G401 (cell line): Measurements from ENCODE around the gene RGS6. TPM values are rescaled to one million over a fixed set of nuclear protein-coding genes. Genes with fewer than 3 reads are reported as not detected.
A peak's percentile ranks its signal among the peaks of the same experiment; 100 is the strongest.

Experiments used
- DNase-seq: peaks from one replicate; pipeline ENCODE4 v3.0.0-alpha.2; 2015; ENCODE audit warnings: low spot score
- in situ Hi-C: cut with HindIII; loops from 2 replicates; pipeline ENCODE4 v1.10.0; 2016; ENCODE audit warnings: low sequenced_read_pairs, mixed read lengths
- total RNA-seq: library from RNA; depleted of rRNA; stranded (reverse); fragments of >200 nt; shearing (Covaris generic); gene quantifications from 2 replicates; pipeline ENCODE4 v1.2.3, GENCODE V29; 2014

Gene RGS6
- total RNA-seq, 1 experiment from 2014 or later: not detected

GRCh38 chr14:72546344-72547016, 614.3 kb downstream of the RGS6 start:
- in situ Hi-C loops: no loop called here
- DNase-seq: peak; percentile 66

- in situ Hi-C loops: no loop called here
- DNase-seq: no peak
Observed at GRCh38 chr14:72547999-72548398, 615.8 kb downstream of the RGS6 start.

DNA sequence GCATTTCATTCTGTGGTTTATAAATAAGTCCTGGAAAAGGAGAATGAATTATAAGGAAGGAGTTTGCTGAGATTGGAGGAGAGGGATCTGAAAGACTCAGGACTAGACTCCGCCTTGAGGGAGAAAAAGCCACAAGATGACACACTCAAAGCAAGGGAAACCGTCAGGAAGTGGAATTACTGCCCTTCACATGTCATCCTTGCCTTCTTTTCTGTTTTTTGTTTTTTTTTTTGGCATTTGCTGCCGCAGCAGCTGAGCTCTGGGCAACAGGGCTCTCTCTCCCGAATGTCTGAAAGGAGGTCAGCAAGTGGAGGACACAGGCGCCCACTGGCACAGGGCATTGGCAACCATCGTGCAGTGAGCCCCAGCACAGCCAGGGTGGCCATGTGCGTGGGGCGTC, 616.8 kb downstream of the RGS6 start:
- in situ Hi-C loops: no loop called here
- DNase-seq: peak; percentile 73

GRCh38 chr14:72549854-72550253, 617.6 kb downstream of the RGS6 start:
- no peak for DNase-seq
- in situ Hi-C loops: no loop called here

GRCh38 chr14:72550513-72550912, 618.3 kb downstream of the RGS6 start:
- DNase-seq: no peak
- in situ Hi-C loops: no loop called here

GRCh38 chr14:72552236-72552635, 620.0 kb downstream of the RGS6 start:
- DNase-seq: no peak
- in situ Hi-C loops: no loop called here

GRCh38 chr14:72553161-72553560, 620.9 kb downstream of the RGS6 start:
- in situ Hi-C loops: no loop called here
- DNase-seq: no peak

DNA sequence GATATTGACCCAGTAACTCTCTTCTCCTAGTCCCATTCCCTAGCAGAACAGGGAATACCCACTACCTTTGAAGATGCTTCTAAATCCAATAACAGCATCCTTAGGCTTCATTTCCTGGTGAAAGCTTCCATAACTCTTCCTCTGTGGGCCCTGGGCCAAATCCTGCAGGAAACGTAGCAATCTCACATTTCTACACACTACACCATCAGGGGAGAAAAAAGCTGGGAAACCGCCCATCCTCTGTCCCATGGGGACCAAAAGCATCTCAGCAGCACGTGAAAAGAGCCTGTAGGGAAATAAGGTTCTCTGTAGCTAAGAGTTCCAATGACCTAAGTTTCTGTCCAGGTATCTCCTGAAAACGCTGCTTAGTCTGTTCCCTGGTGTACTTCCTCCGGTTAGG, 621.4 kb downstream of the RGS6 start:
- in situ Hi-C loops: no loop called here
- DNase-seq: no peak

GRCh38 chr14:72554401-72554800, 622.2 kb downstream of the RGS6 start:
- in situ Hi-C loops: no loop called here
- peak; percentile 96 for DNase-seq

- in situ Hi-C loops: no loop called here
- peak; percentile 64 for DNase-seq
Observed at GRCh38 chr14:72554994-72555608, 622.9 kb downstream of the RGS6 start.

DNA sequence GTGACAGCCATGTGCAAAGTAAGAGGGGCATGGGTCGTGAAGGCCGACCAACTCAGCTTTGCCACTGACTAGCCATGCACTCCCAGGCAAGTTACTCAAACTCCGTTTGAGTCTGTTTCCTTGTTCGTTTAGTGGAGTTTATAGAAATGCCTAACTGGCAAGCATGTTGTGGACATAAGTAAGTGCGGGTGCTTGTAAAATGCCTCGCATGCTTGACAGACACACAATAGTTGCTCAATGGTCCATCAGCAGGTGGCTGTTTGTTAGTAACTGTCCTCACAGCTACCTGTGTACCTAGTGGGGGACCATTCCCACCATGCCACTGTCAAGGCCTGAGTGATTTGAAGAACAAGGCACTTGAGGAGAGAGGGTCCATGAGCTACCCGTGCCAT, 623.4 kb downstream of the RGS6 start:
- in situ Hi-C loops: no loop called here
- no peak for DNase-seq

GRCh38 chr14:72557671-72558070, 625.4 kb downstream of the RGS6 start:
- no peak for DNase-seq
- in situ Hi-C loops: no loop called here

DNA sequence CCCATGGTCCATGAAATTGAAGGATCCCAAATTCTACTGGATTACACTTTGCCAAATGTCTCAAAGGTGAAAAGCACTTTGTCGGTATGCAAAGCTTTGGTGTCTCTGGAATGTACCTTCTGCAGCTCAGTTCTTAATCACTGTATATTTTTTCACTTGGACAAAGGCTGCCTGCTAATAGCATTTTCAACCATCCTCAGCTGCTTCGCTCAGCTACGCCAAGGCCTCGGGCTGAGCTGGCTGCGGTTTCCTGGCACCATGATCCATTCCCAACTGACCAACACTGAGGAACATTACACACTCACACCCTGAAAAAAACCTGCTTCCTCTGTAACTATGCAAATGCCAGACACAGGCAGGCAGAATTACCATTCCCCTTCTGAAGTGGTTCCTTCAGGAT, 626.5 kb downstream of the RGS6 start:
- DNase-seq: peak; percentile 92
- in situ Hi-C loops: no loop called here

GRCh38 chr14:72559202-72559601, 627.0 kb downstream of the RGS6 start:
- no peak for DNase-seq
- in situ Hi-C loops: no loop called here

DNA sequence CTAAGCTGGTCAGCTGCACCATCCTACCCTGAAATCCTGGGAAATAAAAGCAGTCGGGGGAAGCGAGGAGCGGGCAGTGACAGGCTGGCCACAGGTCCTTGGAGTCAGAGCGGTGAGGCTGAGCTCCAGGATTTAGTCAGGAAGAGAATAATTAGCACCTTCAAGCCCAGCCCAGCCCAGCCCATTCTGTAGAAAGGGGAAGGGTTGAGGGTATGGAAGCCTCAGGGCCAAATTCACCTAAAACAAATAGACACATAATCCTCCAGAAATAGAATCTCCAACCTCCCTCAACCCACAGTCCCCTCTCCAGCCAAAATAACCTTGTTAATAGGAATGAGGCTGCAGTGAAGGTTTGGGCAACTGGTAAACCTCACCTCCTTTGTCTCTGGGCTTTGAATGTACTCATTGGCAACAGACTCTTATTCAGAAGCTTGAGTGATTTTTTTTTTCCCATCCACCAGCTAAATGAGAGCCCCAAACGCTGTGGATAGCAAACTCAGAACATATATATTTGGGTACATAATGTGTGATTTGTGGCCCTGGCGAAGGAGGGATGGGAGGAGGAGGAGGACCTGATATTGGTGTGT, 627.5 kb downstream of the RGS6 start:
- in situ Hi-C loops: no loop called here
- DNase-seq: peak; percentile 92

DNA sequence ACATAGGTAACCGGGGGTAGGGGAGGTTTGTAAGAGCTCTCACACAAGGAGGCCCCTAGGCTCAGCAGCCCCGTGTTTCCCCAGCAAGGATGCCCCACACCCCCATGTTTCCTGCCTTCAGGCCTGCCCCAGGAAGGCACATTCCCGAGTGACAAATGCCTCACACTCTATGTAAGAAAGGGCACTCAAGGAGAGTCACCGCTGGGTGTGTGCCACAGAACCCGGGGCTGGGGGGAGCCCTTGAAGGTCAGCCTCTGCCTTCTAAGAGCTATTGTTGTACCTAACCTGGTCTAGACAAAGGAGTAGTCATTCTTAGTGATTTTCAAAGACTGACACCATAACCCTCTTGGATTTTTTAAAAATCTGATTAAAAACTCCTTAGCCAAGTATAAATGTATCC, 628.1 kb downstream of the RGS6 start:
- DNase-seq: no peak
- in situ Hi-C loops: no loop called here

DNA sequence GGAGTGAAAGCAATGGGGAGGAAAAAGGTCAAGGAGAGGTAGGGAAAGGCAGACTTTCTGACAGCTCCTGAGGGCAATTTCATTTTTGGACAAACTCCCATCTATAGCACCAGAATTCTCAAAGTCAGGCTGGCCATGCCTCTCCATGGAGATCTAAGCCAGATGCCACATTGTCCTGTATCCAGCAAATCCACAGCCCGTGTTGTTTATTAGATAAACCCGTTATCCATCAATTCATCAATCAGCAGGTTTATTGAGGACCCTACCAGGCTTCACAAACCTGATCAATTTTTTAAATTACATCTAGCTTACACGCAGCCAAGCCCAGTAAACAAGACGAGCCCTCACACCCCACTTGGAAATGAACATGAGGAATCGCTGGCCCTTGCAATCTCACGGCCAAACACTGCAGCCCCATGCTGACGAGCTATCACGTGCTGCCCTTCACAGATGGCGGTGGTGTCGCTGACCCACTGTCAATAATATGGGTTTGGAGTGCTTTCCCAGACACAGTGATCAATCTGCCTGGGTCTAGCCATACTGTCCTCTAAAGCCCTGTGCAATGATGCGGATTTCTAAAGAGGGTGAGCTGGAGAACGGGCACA, 628.8 kb downstream of the RGS6 start:
- DNase-seq: peak; percentile 52
- in situ Hi-C loops: no loop called here

GRCh38 chr14:72562300-72562699, 630.1 kb downstream of the RGS6 start:
- no peak for DNase-seq
- in situ Hi-C loops: no loop called here

GRCh38 chr14:72563676-72564075, 631.4 kb downstream of the RGS6 start:
- no peak for DNase-seq
- in situ Hi-C loops: no loop called here

- DNase-seq: peak; percentile 88
- in situ Hi-C loops: no loop called here
Observed at GRCh38 chr14:72565149-72565559, 632.9 kb downstream of the RGS6 start.
